GM23338 (cell line): Measurements from ENCODE around the gene MCEE. TPM values are rescaled to one million over a fixed set of nuclear protein-coding genes. Genes with fewer than 3 reads are reported as not detected.

ENCODE experiments used
- ATAC-seq: fragments of 200-7000 bp; cut with Tn5 transposase; 3 replicates; pipeline ENCODE4 v1.9.1; 2020
- DNase-seq: peaks from one replicate; pipeline ENCODE4 v3.0.0-alpha.2; 2015; ENCODE audit warnings: low spot score
- H2AFZ ChIP-seq: fragments of 200-600 bp; sonication (generic); 2 replicates; pipeline ENCODE4 v1.8.0; 2016; ENCODE audit warnings: antibody characterized with exemption, mild to moderate bottlenecking, moderate library complexity
- H3F3A ChIP-seq: fragments of 200-600 bp; sonication (generic); replicated peaks from 2 replicates; pipeline ENCODE4 v1.8.0; 2017; ENCODE audit warnings: antibody characterized with exemption, mixed run types, low read depth
- H3K27ac ChIP-seq: fragments of 200-600 bp; sonication (generic); 2 replicates; pipeline ENCODE4 v1.6.1; 2016; ENCODE audit warnings: low read depth
- H3K27me3 ChIP-seq: fragments of 200-600 bp; sonication (generic); 2 replicates; pipeline ENCODE4 v1.8.0; 2016; ENCODE audit warnings: mild to moderate bottlenecking, mixed run types, moderate library complexity; ENCODE audit not compliant: insufficient read depth
- H3K36me3 ChIP-seq: fragments of 200-600 bp; sonication (generic); 2 replicates; pipeline ENCODE4 v1.8.0; 2016; ENCODE audit warnings: mild to moderate bottlenecking; ENCODE audit not compliant: insufficient read depth
- H3K4me1 ChIP-seq: fragments of 200-600 bp; sonication (generic); 2 replicates; pipeline ENCODE4 v1.8.0; 2016; ENCODE audit warnings: mild to moderate bottlenecking, moderate library complexity; ENCODE audit not compliant: insufficient read depth
- H3K4me2 ChIP-seq: fragments of 200-600 bp; sonication (generic); 2 replicates; pipeline ENCODE4 v1.7.1; 2017; ENCODE audit warnings: mixed run types
- H3K4me3 ChIP-seq: fragments of 200-600 bp; sonication (generic); 2 replicates; pipeline ENCODE4 v1.6.1; 2016; ENCODE audit warnings: mixed run types
- H3K79me2 ChIP-seq: fragments of 200-600 bp; sonication (generic); replicated peaks from 2 replicates; pipeline ENCODE4 v1.8.0; 2017; ENCODE audit warnings: mild to moderate bottlenecking; ENCODE audit not compliant: insufficient read depth
- H3K9me2 ChIP-seq: fragments of 200-600 bp; sonication (generic); 2 replicates; pipeline ENCODE4 v1.8.0; 2017; ENCODE audit not compliant: insufficient read depth
- H4K20me1 ChIP-seq: fragments of 200-600 bp; sonication (generic); replicated peaks from 2 replicates; pipeline ENCODE4 v1.8.0; 2017; ENCODE audit warnings: mild to moderate bottlenecking; ENCODE audit not compliant: insufficient read depth
- H3K27ac Mint-ChIP-seq: 2 replicates; pipeline ENCODE4 v1.8.0; 2020; ENCODE audit warnings: inconsistent platforms, mild to moderate bottlenecking, moderate library complexity, mixed read lengths
- H3K27me3 Mint-ChIP-seq: 3 replicates; pipeline ENCODE4 v1.8.0; 2022; ENCODE audit warnings: low read depth, mild to moderate bottlenecking, moderate library complexity, mixed read lengths, inconsistent platforms; ENCODE audit not compliant: insufficient read depth, poor library complexity
- H3K36me3 Mint-ChIP-seq: 3 replicates; pipeline ENCODE4 v1.8.0; 2021; ENCODE audit warnings: low read depth, mild to moderate bottlenecking, inconsistent platforms, moderate library complexity, mixed read lengths
- H3K4me1 Mint-ChIP-seq: 3 replicates; pipeline ENCODE4 v1.8.0; 2020; ENCODE audit warnings: mild to moderate bottlenecking, inconsistent platforms, mixed read lengths
- H3K4me3 Mint-ChIP-seq: 3 replicates; pipeline ENCODE4 v1.8.0; 2021; ENCODE audit warnings: moderate library complexity, mild to moderate bottlenecking, inconsistent platforms, mixed read lengths
- H3K9me3 Mint-ChIP-seq: 3 replicates; pipeline ENCODE4 v1.8.0; 2020; ENCODE audit warnings: moderate library complexity, mild to moderate bottlenecking, inconsistent platforms, mixed read lengths
- CREB1 ChIP-seq: fragments of 250-450 bp; sonication (Bioruptor Pico); IDR thresholded peaks from 2 replicates; pipeline ENCODE4 v1.5.0; 2020; ENCODE audit warnings: low read depth, mild to moderate bottlenecking, moderate library complexity
- CTCF ChIP-seq, 2 experiments: fragments of 200-600 bp in 1 of 2; sonication (generic) in 1 of 2; conservative IDR thresholded peaks; 2 replicates each; pipeline versions ENCODE4 v1.5.1 to v1.6.1; 2016 to 2017; ENCODE audit warnings: antibody characterized with exemption in 2 of 2, low read depth in 2 of 2, mild to moderate bottlenecking in 2 of 2, moderate library complexity in 1 of 2
- ETS1 ChIP-seq: IDR thresholded peaks from 2 replicates; pipeline ENCODE4 v1.6.1; 2016; ENCODE audit warnings: antibody characterized with exemption
- EZH2 ChIP-seq: fragments of 200-600 bp; sonication (generic); IDR thresholded peaks from one replicate; pipeline ENCODE4 v1.8.0; 2017; ENCODE audit warnings: antibody characterized with exemption, mild to moderate bottlenecking, low read depth; ENCODE audit not compliant: unreplicated experiment
- EZH2phosphoT487 ChIP-seq: fragments of 200-600 bp; sonication (generic); IDR thresholded peaks from one replicate; pipeline ENCODE4 v1.8.1; 2018; ENCODE audit warnings: antibody characterized with exemption; ENCODE audit not compliant: unreplicated experiment
- JUNB ChIP-seq: IDR thresholded peaks from one replicate; pipeline ENCODE4 v1.6.1; 2016; ENCODE audit warnings: antibody characterized with exemption; ENCODE audit not compliant: unreplicated experiment
- NANOG ChIP-seq: IDR thresholded peaks from 2 replicates; pipeline ENCODE4 v1.6.1; 2016; ENCODE audit warnings: antibody characterized with exemption, borderline replicate concordance
- POLR2AphosphoS5 ChIP-seq: IDR thresholded peaks from 2 replicates; pipeline ENCODE4 v1.6.1; 2016; ENCODE audit warnings: antibody characterized with exemption, low read depth
- STAT1 ChIP-seq: IDR thresholded peaks from one replicate; pipeline ENCODE4 v1.6.1; 2016; ENCODE audit warnings: antibody characterized with exemption; ENCODE audit not compliant: unreplicated experiment
- ZNF114 ChIP-seq: fragments of 250-450 bp; sonication (Bioruptor Pico); IDR thresholded peaks from 2 replicates; pipeline ENCODE4 v1.5.0; 2020; ENCODE audit warnings: mild to moderate bottlenecking, moderate library complexity
- ZNF331 ChIP-seq: fragments of 250-450 bp; sonication (Bioruptor Pico); IDR thresholded peaks from 2 replicates; pipeline ENCODE4 v1.5.0; 2020; ENCODE audit warnings: low read depth, mild to moderate bottlenecking, moderate library complexity
- polyA plus RNA-seq: library from polyadenylated mRNA; unstranded; fragments of >200 nt; fragmentation: Nextera tagmentation; extraction: Ambion mirVana; gene quantifications from 2 replicates; pipeline ENCODE4 v1.2.1, GENCODE V29; 2016
- total RNA-seq: library from RNA; depleted of rRNA; stranded (reverse); fragments of >200 nt; shearing (Covaris generic); gene quantifications from 2 replicates; pipeline ENCODE4 v1.2.3, GENCODE V29; 2014
- TF ChIP-seq, protein P1 (sequence below): fragments of 250-450 bp; sonication (Bioruptor Pico); IDR thresholded peaks from 2 replicates; pipeline ENCODE4 v1.5.0; 2020; ENCODE audit warnings: mild to moderate bottlenecking, moderate library complexity
- TF ChIP-seq, protein P2 (sequence below): IDR thresholded peaks from one replicate; pipeline ENCODE4 v1.6.1; 2018; ENCODE audit warnings: antibody characterized with exemption; ENCODE audit not compliant: unreplicated experiment

MCEE gene
- total and polyA plus RNA-seq, 2 experiments from 2014 or later: 8.4 to 26.2 TPM

DNA sequence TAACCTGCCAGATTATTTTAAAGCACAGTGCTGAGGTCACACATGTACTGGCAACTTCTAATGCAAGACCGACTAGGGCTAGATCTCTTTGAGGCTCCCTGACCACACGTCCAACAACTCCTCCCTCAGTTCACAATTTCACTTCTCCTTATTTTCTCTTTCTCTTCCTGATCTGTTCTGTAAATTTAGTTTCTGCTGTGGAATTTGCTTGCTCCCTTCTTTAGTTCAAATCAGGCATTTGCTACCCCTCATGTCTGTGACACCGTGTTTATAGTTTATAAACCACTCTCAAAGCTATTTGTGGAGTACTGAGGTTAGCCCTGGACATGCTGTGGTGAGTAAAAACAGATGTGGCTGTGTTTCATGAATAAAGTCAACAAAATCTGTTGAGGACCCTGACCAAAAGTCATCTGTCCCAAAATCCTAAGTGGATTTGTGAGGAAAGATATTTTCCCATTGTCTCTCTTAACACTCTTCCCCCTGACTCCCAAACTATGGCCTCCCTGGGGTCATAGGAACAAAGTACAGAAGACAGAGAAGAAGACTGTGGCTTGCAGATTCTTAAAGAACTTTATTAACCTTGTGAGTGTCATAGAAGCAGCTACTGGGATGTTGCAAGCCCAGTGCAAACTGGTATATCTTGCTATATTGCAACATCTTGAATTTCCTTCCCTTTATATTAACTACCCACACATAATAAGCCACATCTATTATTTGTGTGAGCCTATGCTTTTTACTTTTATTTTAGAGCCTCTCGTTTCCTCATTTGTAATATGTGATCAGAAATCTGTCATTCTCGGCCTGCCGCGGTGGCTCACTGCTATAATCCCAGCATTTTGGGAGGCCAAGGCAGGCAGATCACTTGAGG, 65.0 kb downstream of the MCEE start:
- H3K4me1 ChIP-seq: peaks cover 12% of the 10 kb centered on the region
- H3K79me2 ChIP-seq: peaks cover 10% of the 10 kb centered on the region
- peaks cover 6% of the 10 kb centered on the region; the same call in 1 of the 2 replicates for H4K20me1 ChIP-seq
- no peaks in the 10 kb centered on the region for H3K36me3 ChIP-seq
- H3K27ac ChIP-seq: no peak overlapping the region
- no peak for DNase-seq
- H3K9me2 ChIP-seq: no peaks in the 10 kb centered on the region
- H3K27me3 Mint-ChIP-seq: peaks cover 14% of the 10 kb centered on the region
- H3K4me1 Mint-ChIP-seq: peaks cover 10% of the 10 kb centered on the region
- no peaks in the 10 kb centered on the region; the same call in 2 of the 3 replicates for H3K36me3 Mint-ChIP-seq
- no peak for ATAC-seq
- no peak overlapping the region for H3K4me3 ChIP-seq
- H3K9me3 Mint-ChIP-seq: no peaks in the 10 kb centered on the region
- no peak overlapping the region for H3K27ac Mint-ChIP-seq
- no peak overlapping the region for H2AFZ ChIP-seq
- no peaks in the 10 kb centered on the region for H3K27me3 ChIP-seq
- TF ChIP-seq ZNF331: no peak
- TF ChIP-seq EZH2phosphoT487: no peak
- TF ChIP-seq STAT1: no peak
- TF ChIP-seq CTCF (conservative IDR thresholded peaks at IDR 0.05; ENCODE audit: low read depth in 2 of 2): no peak
- TF ChIP-seq, protein P1, sequence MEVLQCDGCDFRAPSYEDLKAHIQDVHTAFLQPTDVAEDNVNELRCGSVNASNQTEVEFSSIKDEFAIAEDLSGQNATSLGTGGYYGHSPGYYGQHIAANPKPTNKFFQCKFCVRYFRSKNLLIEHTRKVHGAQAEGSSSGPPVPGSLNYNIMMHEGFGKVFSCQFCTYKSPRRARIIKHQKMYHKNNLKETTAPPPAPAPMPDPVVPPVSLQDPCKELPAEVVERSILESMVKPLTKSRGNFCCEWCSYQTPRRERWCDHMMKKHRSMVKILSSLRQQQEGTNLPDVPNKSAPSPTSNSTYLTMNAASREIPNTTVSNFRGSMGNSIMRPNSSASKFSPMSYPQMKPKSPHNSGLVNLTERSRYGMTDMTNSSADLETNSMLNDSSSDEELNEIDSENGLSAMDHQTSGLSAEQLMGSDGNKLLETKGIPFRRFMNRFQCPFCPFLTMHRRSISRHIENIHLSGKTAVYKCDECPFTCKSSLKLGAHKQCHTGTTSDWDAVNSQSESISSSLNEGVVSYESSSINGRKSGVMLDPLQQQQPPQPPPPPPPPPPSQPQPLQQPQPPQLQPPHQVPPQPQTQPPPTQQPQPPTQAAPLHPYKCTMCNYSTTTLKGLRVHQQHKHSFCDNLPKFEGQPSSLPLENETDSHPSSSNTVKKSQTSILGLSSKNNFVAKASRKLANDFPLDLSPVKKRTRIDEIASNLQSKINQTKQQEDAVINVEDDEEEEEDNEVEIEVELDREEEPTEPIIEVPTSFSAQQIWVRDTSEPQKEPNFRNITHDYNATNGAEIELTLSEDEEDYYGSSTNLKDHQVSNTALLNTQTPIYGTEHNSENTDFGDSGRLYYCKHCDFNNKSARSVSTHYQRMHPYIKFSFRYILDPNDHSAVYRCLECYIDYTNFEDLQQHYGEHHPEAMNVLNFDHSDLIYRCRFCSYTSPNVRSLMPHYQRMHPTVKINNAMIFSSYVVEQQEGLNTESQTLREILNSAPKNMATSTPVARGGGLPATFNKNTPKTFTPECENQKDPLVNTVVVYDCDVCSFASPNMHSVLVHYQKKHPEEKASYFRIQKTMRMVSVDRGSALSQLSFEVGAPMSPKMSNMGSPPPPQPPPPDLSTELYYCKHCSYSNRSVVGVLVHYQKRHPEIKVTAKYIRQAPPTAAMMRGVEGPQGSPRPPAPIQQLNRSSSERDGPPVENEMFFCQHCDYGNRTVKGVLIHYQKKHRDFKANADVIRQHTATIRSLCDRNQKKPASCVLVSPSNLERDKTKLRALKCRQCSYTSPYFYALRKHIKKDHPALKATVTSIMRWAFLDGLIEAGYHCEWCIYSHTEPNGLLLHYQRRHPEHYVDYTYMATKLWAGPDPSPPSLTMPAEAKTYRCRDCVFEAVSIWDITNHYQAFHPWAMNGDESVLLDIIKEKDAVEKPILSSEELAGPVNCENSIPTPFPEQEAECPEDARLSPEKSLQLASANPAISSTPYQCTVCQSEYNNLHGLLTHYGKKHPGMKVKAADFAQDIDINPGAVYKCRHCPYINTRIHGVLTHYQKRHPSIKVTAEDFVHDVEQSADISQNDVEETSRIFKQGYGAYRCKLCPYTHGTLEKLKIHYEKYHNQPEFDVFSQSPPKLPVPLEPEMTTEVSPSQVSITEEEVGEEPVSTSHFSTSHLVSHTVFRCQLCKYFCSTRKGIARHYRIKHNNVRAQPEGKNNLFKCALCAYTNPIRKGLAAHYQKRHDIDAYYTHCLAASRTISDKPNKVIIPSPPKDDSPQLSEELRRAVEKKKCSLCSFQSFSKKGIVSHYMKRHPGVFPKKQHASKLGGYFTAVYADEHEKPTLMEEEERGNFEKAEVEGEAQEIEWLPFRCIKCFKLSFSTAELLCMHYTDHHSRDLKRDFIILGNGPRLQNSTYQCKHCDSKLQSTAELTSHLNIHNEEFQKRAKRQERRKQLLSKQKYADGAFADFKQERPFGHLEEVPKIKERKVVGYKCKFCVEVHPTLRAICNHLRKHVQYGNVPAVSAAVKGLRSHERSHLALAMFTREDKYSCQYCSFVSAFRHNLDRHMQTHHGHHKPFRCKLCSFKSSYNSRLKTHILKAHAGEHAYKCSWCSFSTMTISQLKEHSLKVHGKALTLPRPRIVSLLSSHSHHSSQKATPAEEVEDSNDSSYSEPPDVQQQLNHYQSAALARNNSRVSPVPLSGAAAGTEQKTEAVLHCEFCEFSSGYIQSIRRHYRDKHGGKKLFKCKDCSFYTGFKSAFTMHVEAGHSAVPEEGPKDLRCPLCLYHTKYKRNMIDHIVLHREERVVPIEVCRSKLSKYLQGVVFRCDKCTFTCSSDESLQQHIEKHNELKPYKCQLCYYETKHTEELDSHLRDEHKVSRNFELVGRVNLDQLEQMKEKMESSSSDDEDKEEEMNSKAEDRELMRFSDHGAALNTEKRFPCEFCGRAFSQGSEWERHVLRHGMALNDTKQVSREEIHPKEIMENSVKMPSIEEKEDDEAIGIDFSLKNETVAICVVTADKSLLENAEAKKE: no peak
- TF ChIP-seq ZNF114 (CRISPR knock-in tag): no peak
- no peak for TF ChIP-seq NANOG
- TF ChIP-seq EZH2: no peak
- TF ChIP-seq, protein P2, sequence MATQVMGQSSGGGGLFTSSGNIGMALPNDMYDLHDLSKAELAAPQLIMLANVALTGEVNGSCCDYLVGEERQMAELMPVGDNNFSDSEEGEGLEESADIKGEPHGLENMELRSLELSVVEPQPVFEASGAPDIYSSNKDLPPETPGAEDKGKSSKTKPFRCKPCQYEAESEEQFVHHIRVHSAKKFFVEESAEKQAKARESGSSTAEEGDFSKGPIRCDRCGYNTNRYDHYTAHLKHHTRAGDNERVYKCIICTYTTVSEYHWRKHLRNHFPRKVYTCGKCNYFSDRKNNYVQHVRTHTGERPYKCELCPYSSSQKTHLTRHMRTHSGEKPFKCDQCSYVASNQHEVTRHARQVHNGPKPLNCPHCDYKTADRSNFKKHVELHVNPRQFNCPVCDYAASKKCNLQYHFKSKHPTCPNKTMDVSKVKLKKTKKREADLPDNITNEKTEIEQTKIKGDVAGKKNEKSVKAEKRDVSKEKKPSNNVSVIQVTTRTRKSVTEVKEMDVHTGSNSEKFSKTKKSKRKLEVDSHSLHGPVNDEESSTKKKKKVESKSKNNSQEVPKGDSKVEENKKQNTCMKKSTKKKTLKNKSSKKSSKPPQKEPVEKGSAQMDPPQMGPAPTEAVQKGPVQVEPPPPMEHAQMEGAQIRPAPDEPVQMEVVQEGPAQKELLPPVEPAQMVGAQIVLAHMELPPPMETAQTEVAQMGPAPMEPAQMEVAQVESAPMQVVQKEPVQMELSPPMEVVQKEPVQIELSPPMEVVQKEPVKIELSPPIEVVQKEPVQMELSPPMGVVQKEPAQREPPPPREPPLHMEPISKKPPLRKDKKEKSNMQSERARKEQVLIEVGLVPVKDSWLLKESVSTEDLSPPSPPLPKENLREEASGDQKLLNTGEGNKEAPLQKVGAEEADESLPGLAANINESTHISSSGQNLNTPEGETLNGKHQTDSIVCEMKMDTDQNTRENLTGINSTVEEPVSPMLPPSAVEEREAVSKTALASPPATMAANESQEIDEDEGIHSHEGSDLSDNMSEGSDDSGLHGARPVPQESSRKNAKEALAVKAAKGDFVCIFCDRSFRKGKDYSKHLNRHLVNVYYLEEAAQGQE: no peak
- no peak for TF ChIP-seq JUNB
- no peak for TF ChIP-seq CREB1 (CRISPR knock-in tag)
- TF ChIP-seq POLR2AphosphoS5: no peak
- no peak for TF ChIP-seq ETS1
- H3F3A ChIP-seq: 0 out of 2 replicates have a peak, but pooled peaks cover 3% of the 10 kb centered on the region
- H3K4me3 Mint-ChIP-seq: no peak overlapping the region
- no peak overlapping the region for H3K4me2 ChIP-seq
